Mesangial cell (primary cell): ENCODE data around the gene ELOVL3. TPM values are rescaled to one million over a fixed set of nuclear protein-coding genes. Genes with fewer than 3 reads are reported as not detected.

Experiments
- total RNA-seq: library from RNA; depleted of rRNA; stranded (reverse); fragments of >200 nt; gene quantifications from 2 replicates; pipeline ENCODE4 v1.2.3, GENCODE V29; 2015

The ELOVL3 gene
- under 0.01 and 0.33 TPM in 2 replicates for total RNA-seq

GRCh38 chr10:102225646-102226541, at the start of gene ELOVL3:
Gene ELOVL3, plus strand, starts transcription at chr10:102226299. Its CDS starts 250 bp downstream, at chr10:102226549.

GRCh38 chr10:102241444-102242117, 15.5 kb downstream of the ELOVL3 start, which contains the start of gene PITX3:
Gene PITX3, minus strand, starts transcription at chr10:102241512. Its CDS starts 9,432 bp downstream, at chr10:102232080.

GRCh38 chr10:102245082-102245931, 19.2 kb downstream of the ELOVL3 start, which contains the start of gene GBF1:
Gene GBF1, plus strand, starts transcription at chr10:102245532. Its CDS starts 13,407 bp downstream, at chr10:102258939.

Other genes with a start within 250 kb of the ELOVL3 start
- 6.5 and 9.9 TPM in 2 replicates for gene ARMH3, start 170.1 kb upstream of the ELOVL3 start, total RNA-seq
- gene HPS6, start 160.9 kb upstream of the ELOVL3 start, total RNA-seq: 30.2 and 32.3 TPM in 2 replicates
- 31.4 and 63.0 TPM in 2 replicates for gene LDB1, start 105.9 kb upstream of the ELOVL3 start, total RNA-seq
- 26.1 and 26.7 TPM in 2 replicates for gene PPRC1, start 93.3 kb upstream of the ELOVL3 start, total RNA-seq
- gene NOLC1, start 73.9 kb upstream of the ELOVL3 start, total RNA-seq: 28.9 and 77.2 TPM in 2 replicates
- 1.1 and 1.8 TPM in 2 replicates for gene PITX3, start 15.2 kb downstream of the ELOVL3 start, total RNA-seq
- 46.0 and 46.1 TPM in 2 replicates for gene GBF1, start 19.2 kb downstream of the ELOVL3 start, total RNA-seq
- gene NFKB2, start 169.4 kb downstream of the ELOVL3 start, total RNA-seq: 31.7 and 37.0 TPM in 2 replicates
- 1.6 and 9.3 TPM in 2 replicates for gene PSD, start 192.5 kb downstream of the ELOVL3 start, total RNA-seq
- gene FBXL15, start 194.5 kb downstream of the ELOVL3 start, total RNA-seq: 20.0 and 26.7 TPM in 2 replicates
- 60.9 and 80.9 TPM in 2 replicates for gene CUEDC2, start 206.3 kb downstream of the ELOVL3 start, total RNA-seq
- 0.13 and 0.33 TPM in 2 replicates for gene C10orf95, start 225.2 kb downstream of the ELOVL3 start, total RNA-seq